GM18909 (cell line): ENCODE results near the gene KATNAL2.
"Not testable (repeated sequence)": the region's sequence is repeated elsewhere in the genome, so short reads cannot be mapped to it uniquely, and the experiment has no call there.

ENCODE experiments used
- ATAC-seq: cut with Tn5 transposase; IDR thresholded peaks from one replicate; pipeline ENCODE4 v1.9.1; 2021; ENCODE audit warnings: mild to moderate bottlenecking; ENCODE audit not compliant: unreplicated experiment, poor library complexity

The KATNAL2 gene

DNA sequence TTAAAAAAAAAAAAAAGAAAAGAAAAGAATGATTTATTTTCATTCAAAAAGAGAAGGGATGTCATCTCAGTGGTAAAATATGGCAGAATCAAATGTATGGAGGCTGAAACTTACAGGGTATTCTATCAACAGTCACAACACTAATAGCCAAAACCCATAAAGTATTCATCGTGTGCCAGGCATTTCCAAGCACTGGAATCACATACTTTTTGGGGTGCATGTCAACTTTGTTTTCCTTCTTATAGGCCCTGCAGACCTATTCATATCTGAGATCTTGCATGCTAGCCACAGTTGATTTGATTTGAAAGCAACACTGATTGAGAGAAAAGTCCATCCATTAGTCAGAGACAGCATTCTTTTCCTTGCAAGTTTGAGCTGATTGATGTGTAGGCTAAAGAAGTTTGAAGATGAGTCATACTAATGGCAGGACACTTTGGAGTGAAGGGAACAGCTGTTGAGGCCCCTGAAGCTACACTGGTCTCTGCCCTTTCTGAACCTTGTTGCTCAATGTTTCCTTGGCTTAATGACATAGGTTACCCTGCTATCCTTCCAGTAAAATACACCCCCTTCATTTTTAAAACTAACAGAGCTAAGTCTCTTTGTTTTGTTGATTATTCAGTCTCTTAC lies 22.0 kb downstream of the KATNAL2 start:
- ATAC-seq, result no peak

DNA sequence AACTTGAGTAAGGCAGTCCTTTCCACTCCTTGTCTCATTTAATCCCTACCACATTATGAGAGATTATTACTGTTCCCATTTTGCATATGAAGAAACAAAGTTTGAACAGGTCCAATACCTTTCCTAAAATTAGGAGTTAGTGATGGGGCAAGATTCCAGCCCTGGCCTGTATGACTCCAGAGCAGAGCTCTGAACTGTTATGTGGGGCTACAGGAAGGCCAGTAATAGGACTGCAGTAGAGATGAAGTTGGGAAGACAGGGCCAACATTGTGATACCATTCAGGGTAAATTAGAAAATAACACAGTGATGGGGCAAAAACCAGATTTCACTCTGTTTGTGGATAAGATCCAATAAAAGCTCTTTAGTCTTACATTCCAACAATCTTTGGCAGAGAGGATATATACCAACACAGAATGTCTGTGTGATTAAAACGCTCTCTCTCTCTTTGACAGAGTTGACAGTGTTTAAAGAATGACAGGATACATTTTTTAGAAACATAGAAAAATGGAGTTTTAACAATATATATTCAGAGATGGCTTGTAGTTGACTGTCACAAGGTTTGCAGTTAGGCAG lies 22.7 kb downstream of the KATNAL2 start:
- no peak for ATAC-seq

- ATAC-seq, result no peak
Measured at GRCh38 chr18:46942646-46943045, 25.2 kb downstream of the KATNAL2 start.

DNA sequence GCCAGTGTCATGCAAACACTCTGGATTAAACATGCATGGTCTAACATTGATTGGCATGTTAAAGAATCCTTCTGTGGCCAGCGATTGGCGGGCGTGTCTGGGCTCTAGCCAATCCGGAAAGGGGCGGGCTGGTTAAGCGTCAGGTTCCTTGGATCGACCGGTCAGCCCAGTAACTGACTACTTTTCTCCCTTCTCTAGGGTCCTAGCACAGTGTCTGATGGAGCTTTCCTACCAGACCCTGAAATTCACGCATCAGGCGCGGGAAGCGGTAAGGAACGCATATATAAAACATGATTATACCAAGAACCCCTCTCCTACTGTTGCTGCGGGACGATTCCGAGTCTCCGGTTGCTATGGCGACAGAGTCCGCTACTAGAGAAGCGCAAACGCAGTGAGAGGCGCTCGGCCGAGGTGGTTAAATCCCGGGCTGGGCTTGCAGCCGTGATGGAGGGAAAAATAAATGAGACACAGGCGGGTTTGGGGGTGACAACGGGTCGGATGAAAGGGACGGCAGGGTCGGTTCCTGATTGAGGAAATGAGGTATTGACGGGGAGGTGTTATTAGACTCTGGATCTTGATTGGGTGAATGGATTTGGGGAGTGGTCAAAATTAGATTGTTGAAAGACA lies 29.4 kb downstream of the KATNAL2 start:
- ATAC-seq, result peak; percentile 99

GRCh38 chr18:46950064-46950656 lies 32.8 kb downstream of the KATNAL2 start:
- ATAC-seq, result no peak

GRCh38 chr18:46953195-46953594 lies 35.8 kb downstream of the KATNAL2 start:
- ATAC-seq, result no peak

DNA sequence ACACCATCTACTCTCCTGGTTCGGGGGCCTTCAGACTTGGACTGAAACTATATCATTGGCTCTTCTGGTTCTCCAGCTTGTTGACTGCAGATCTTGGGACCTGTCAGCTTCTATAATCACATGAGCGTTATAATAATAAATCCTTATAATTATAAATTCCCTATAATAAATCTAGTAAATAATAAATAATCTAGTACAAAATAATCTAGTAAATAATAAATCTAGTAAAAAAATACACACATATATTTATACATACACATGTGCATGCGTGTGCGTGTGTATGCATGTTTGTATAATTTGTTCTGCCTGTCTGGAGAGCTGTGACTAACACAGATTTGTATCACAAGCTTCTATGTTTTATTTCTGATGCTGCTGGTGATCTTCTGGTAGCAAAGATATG lies 40.8 kb downstream of the KATNAL2 start:
- no peak for ATAC-seq

GRCh38 chr18:46963656-46964578 lies 46.5 kb downstream of the KATNAL2 start:
- not testable (repeated sequence) for ATAC-seq

- not testable (repeated sequence) for ATAC-seq
Measured at GRCh38 chr18:46964579-46965293, 47.3 kb downstream of the KATNAL2 start.

DNA sequence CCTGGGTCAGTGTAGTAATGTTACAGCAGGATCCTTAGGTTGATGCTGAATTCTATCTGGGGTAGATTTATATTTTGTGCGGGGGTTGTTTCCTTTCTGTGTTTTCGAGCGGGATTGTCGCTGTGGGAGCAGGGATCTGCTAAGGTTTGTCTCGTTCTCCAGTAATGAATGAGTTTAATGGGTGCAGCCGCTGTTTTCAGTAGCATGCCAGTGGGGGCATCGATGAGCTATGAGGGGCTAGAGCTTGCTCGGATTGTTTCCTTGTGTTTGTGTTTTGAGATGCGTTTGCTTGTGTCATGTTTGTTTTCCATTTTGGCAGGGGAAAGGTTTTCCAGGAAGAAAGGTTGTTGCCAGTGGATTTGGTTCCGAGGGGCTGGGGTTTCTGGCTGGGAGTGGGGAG lies 48.9 kb downstream of the KATNAL2 start:
- ATAC-seq, result not testable (repeated sequence)

- ATAC-seq, result not testable (repeated sequence)
Measured at GRCh38 chr18:46969551-46969950, 52.1 kb downstream of the KATNAL2 start.

DNA sequence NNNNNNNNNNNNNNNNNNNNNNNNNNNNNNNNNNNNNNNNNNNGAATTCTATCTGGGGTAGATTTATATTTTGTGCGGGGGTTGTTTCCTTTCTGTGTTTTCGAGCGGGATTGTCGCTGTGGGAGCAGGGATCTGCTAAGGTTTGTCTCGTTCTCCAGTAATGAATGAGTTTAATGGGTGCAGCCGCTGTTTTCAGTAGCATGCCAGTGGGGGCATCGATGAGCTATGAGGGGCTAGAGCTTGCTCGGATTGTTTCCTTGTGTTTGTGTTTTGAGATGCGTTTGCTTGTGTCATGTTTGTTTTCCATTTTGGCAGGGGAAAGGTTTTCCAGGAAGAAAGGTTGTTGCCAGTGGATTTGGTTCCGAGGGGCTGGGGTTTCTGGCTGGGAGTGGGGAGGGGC lies 102.5 kb downstream of the KATNAL2 start:
- ATAC-seq, result not testable (repeated sequence)

DNA sequence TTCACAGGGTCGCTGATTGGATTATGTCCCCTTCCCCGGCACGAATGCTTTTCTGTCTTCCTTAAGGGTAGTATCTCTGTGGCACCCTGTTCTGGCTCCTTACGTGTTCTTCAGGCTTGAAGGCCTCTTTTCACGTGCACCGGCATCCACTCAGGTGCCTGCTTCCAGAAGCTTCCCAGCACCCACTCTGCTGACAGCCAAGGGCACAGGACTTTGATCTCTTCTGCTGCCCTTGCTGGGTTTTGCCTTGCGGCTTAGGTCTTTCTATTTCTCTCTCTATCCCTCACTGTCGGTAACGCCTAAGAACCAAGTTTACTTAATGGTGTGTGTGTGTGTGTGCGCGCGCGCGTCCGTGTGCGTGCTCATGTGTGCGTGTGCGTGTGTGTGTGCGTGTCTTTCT lies 103.4 kb downstream of the KATNAL2 start:
- ATAC-seq, result not testable (repeated sequence)

DNA sequence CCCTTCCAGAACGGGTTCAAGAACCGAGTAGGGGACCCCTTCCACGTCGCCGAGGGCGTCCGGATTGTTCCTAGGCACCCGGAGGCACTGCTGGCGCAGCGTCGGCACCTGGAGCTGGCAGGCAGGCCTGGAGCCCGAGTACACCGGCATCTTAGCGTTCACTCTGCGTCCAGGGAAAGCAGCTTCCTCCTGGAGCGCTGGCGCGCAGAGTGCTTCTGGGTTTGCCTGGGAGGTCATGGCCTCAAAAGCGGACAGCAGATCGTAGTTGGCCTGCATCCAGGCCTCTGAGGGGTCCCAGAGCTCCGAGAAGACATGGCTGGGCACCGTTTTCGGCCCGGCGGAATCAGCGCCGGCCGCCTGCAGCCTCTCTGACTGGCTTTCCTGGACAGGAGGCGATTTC lies 105.4 kb downstream of the KATNAL2 start:
- ATAC-seq, result not testable (repeated sequence)

- not testable (repeated sequence) for ATAC-seq
Measured at GRCh38 chr18:47023769-47024465, 106.5 kb downstream of the KATNAL2 start.

- ATAC-seq, result not testable (repeated sequence)
Measured at GRCh38 chr18:47025557-47026174, 108.3 kb downstream of the KATNAL2 start.

DNA sequence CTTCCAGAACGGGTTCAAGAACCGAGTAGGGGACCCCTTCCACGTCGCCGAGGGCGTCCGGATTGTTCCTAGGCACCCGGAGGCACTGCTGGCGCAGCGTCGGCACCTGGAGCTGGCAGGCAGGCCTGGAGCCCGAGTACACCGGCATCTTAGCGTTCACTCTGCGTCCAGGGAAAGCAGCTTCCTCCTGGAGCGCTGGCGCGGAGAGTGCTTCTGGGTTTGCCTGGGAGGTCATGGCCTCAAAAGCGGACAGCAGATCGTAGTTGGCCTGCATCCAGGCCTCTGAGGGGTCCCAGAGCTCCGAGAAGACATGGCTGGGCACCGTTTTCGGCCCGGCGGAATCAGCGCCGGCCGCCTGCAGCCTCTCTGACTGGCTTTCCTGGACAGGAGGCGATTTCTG lies 111.3 kb downstream of the KATNAL2 start:
- not testable (repeated sequence) for ATAC-seq

- ATAC-seq, result not testable (repeated sequence)
Measured at GRCh38 chr18:47029684-47030353, 112.4 kb downstream of the KATNAL2 start.
